HEK293 (cell line): Measurements from ENCODE around the gene MYRIP.

Experiments
- CTCF ChIP-seq: fragments of 450-650 bp; formaldehyde crosslinking; IDR thresholded peaks from 2 replicates; pipeline ENCODE4 v1.5.1; 2016; ENCODE audit warnings: missing biosample characterization, missing genetic modification characterization
- HOXA7 ChIP-seq: sonication (generic); formaldehyde crosslinking; IDR thresholded peaks from 2 replicates; pipeline ENCODE4 v1.8.1; 2022; ENCODE audit warnings: missing genetic modification reagents, borderline replicate concordance
- MZF1 ChIP-seq: fragments of 450-650 bp; formaldehyde crosslinking; IDR thresholded peaks from 2 replicates; pipeline ENCODE4 v1.5.1; 2017; ENCODE audit warnings: missing biosample characterization, missing genetic modification characterization, borderline replicate concordance
- ZNF132 ChIP-seq: fragments of 450-650 bp; formaldehyde crosslinking; IDR thresholded peaks from 2 replicates; pipeline ENCODE4 v1.5.1; 2017; ENCODE audit warnings: missing biosample characterization, missing genetic modification characterization, borderline replicate concordance
- ZNF146 ChIP-seq: fragments of 450-650 bp; formaldehyde crosslinking; IDR thresholded peaks from 2 replicates; pipeline ENCODE4 v1.5.1; 2016; ENCODE audit warnings: missing biosample characterization, missing genetic modification characterization
- ZNF324 ChIP-seq: fragments of 450-650 bp; formaldehyde crosslinking; IDR thresholded peaks from 2 replicates; pipeline ENCODE4 v1.5.1; 2016; ENCODE audit warnings: missing biosample characterization, missing genetic modification characterization
- ZNF423 ChIP-seq: fragments of 450-650 bp; formaldehyde crosslinking; IDR thresholded peaks from 2 replicates; pipeline ENCODE4 v1.5.1; 2016; ENCODE audit warnings: missing biosample characterization, missing genetic modification characterization
- ZNF473 ChIP-seq: fragments of 450-650 bp; formaldehyde crosslinking; IDR thresholded peaks from 2 replicates; pipeline ENCODE4 v1.5.1; 2017; ENCODE audit warnings: missing biosample characterization, missing genetic modification characterization
- ZNF561 ChIP-seq: fragments of 450-650 bp; IDR thresholded peaks from 2 replicates; pipeline ENCODE4 v1.5.1; 2018; ENCODE audit warnings: missing biosample characterization, missing genetic modification characterization, borderline replicate concordance
- ZNF585B ChIP-seq: fragments of 450-650 bp; formaldehyde crosslinking; IDR thresholded peaks from 2 replicates; pipeline ENCODE4 v1.5.1; 2016; ENCODE audit warnings: missing biosample characterization, missing genetic modification characterization
- ZNF677 ChIP-seq: fragments of 450-650 bp; IDR thresholded peaks from 2 replicates; pipeline ENCODE4 v1.5.0; 2018; ENCODE audit warnings: missing biosample characterization, mild to moderate bottlenecking, missing genetic modification characterization, moderate library complexity

- TF ChIP-seq CTCF (tag by site-specific recombination): no peak
- no peak for TF ChIP-seq ZNF585B (tag by site-specific recombination)
- TF ChIP-seq ZNF677: no peak
- TF ChIP-seq ZNF423 (tag by site-specific recombination): no peak
- TF ChIP-seq ZNF132 (tag by site-specific recombination): no peak
- TF ChIP-seq MZF1: no peak
- TF ChIP-seq ZNF324: no peak
- no peak for TF ChIP-seq ZNF561 (tag by site-specific recombination)
- no peak for TF ChIP-seq ZNF473 (tag by site-specific recombination)
- TF ChIP-seq HOXA7 (CRISPR knock-in tag): no peak
- no peak for TF ChIP-seq ZNF146 (tag by site-specific recombination)
Observed at GRCh38 chr3:40178012-40178594, 368.7 kb downstream of the MYRIP start.
